A549 (cell line): ENCODE results near the gene ARPC1A. TPM values are rescaled to one million over a fixed set of nuclear protein-coding genes. Genes with fewer than 3 reads are reported as not detected.

Experiments used
- ATAC-seq, 2 experiments: fragments of 200-7000 bp in 1 of 2; fragments of >200 bp in 1 of 2; cut with Nextera tagmentation in 1 of 2; cut with Tn5 transposase in 1 of 2; 3 replicates each; pipeline versions ENCODE4 v1.8.0 to v1.9.1; 2018 to 2020; ENCODE audit warnings: mild to moderate bottlenecking in 1 of 2, moderate library complexity in 1 of 2
- CTCF ChIA-PET: fragments of 300-600 bp; sonication (Branson Sonifier 250); formaldehyde crosslinking; extraction: SDS; loops from one replicate; lab custom pipeline; 2021; ENCODE audit warnings: antibody characterized with exemption, inconsistent platforms; lab: Yijun Ruan, JAX
- POLR2A ChIA-PET: fragments of 350-600 bp; formaldehyde crosslinking; extraction: SDS; loops from one replicate; lab custom pipeline; 2021; ENCODE audit warnings: antibody characterized with exemption, inconsistent platforms; lab: Yijun Ruan, JAX
- DNase-seq, 2 experiments: peaks; one replicate each; pipeline versions ENCODE4 v3.0.0 to v3.0.0-alpha.2; 2011 to 2016; ENCODE audit warnings: low read depth in 1 of 2, low spot score in 1 of 2
- FAIRE-seq: peaks from 2 replicates; lab custom pipeline; 2011; peaks lifted over from hg19 to GRCh38; lab: Jason Lieb, UNC
- H3K27ac ChIP-seq, 2 experiments: fragments of >200 bp; sonication (Bioruptor Twin); formaldehyde crosslinking; 3 replicates each; pipeline ENCODE4 v1.5.1; 2016 to 2017
- H3K4me1 ChIP-seq: fragments of >200 bp; sonication (Bioruptor Twin); formaldehyde crosslinking; 3 replicates; pipeline ENCODE4 v1.6.1; 2016
- H3K4me2 ChIP-seq: fragments of >200 bp; sonication (Bioruptor Twin); formaldehyde crosslinking; 3 replicates; pipeline ENCODE4 v1.6.1; 2016
- H3K4me3 ChIP-seq: fragments of >200 bp; sonication (Bioruptor Twin); formaldehyde crosslinking; 3 replicates; pipeline ENCODE4 v1.5.1; 2016
- H3K9me3 ChIP-seq: fragments of >200 bp; sonication (Bioruptor Twin); formaldehyde crosslinking; 3 replicates; pipeline ENCODE4 v1.6.1; 2016
- CHD4 ChIP-seq: fragments of 200-600 bp; sonication (generic); IDR thresholded peaks from 2 replicates; pipeline ENCODE4 v1.6.1; 2016; ENCODE audit warnings: antibody characterized with exemption, mild to moderate bottlenecking, borderline replicate concordance
- E2F6 ChIP-seq: IDR thresholded peaks from 2 replicates; pipeline ENCODE4 v1.6.1; 2012; ENCODE audit warnings: low read depth, borderline replicate concordance
- EHMT2 ChIP-seq: fragments of 200-600 bp; sonication (generic); IDR thresholded peaks from 2 replicates; pipeline ENCODE4 v1.6.1; 2016; ENCODE audit warnings: antibody characterized with exemption, low read depth, mild to moderate bottlenecking, moderate library complexity
- ELK1 ChIP-seq: fragments of 150-350 bp; IDR thresholded peaks from 2 replicates; pipeline ENCODE4 v1.6.1; 2014; ENCODE audit warnings: low read depth, mild to moderate bottlenecking, low read length
- ESRRA ChIP-seq: fragments of 150-350 bp; IDR thresholded peaks from 2 replicates; pipeline ENCODE4 v1.6.1; 2014; ENCODE audit warnings: mild to moderate bottlenecking, low read length, borderline replicate concordance
- HDAC2 ChIP-seq: fragments of 200-600 bp; sonication (generic); IDR thresholded peaks from 2 replicates; pipeline ENCODE4 v1.6.1; 2016
- HES2 ChIP-seq: fragments of >200 bp; sonication (Bioruptor Twin); formaldehyde crosslinking; IDR thresholded peaks from 2 replicates; pipeline ENCODE4 v1.6.1; 2016
- HEYL ChIP-seq: fragments of 250-450 bp; sonication (Bioruptor Pico); IDR thresholded peaks from 2 replicates; pipeline ENCODE4 v1.8.0; 2021; ENCODE audit warnings: mild to moderate bottlenecking, moderate library complexity
- HOXB5 ChIP-seq: fragments of 250-450 bp; sonication (Bioruptor Pico); IDR thresholded peaks from 2 replicates; pipeline ENCODE4 v1.5.0; 2020; ENCODE audit warnings: mild to moderate bottlenecking, moderate library complexity
- JUN ChIP-seq, 2 experiments: fragments of >200 bp; sonication (Bioruptor Twin); formaldehyde crosslinking; IDR thresholded peaks; 2 replicates in 1 of 2; 3 replicates in 1 of 2; pipeline ENCODE4 v1.6.1; 2016 to 2017
- JUNB ChIP-seq: fragments of >200 bp; sonication (Bioruptor Twin); formaldehyde crosslinking; IDR thresholded peaks from 2 replicates; pipeline ENCODE4 v1.6.1; 2016
- KDM5A ChIP-seq: fragments of 200-600 bp; sonication (generic); IDR thresholded peaks from 2 replicates; pipeline ENCODE4 v1.6.1; 2016; ENCODE audit warnings: antibody characterized with exemption, mild to moderate bottlenecking
- MAFK ChIP-seq: fragments of 450-650 bp; IDR thresholded peaks from 2 replicates; pipeline ENCODE4 v1.6.1; 2014; ENCODE audit not compliant: partially characterized antibody
- MAZ ChIP-seq: fragments of 150-350 bp; IDR thresholded peaks from 2 replicates; pipeline ENCODE4 v1.6.1; 2014; ENCODE audit warnings: antibody characterized with exemption, low read depth, low read length, borderline replicate concordance
- MYC ChIP-seq: IDR thresholded peaks from 2 replicates; pipeline ENCODE4 v1.6.1; 2012; ENCODE audit warnings: mild to moderate bottlenecking, inconsistent platforms, low read length, improper control_type of control experiment, borderline replicate concordance
- POLR2A ChIP-seq: IDR thresholded peaks from 2 replicates; pipeline ENCODE4 v1.6.1; 2012; ENCODE audit warnings: mild to moderate bottlenecking, low read length
- POLR2AphosphoS2 ChIP-seq: conservative IDR thresholded peaks from 2 replicates; pipeline ENCODE4 v1.6.1; 2012; ENCODE audit warnings: low read length, improper control_type of control experiment, inconsistent platforms
- RAD21 ChIP-seq, 2 experiments: fragments of >200 bp in 1 of 2; sonication (Bioruptor Twin) in 1 of 2; formaldehyde crosslinking in 1 of 2; IDR thresholded peaks in 1 of 2; conservative IDR thresholded peaks in 1 of 2; 2 replicates in 1 of 2; 3 replicates in 1 of 2; pipeline ENCODE4 v1.6.1; 2012 to 2018; ENCODE audit warnings: inconsistent platforms in 1 of 2
- RARB ChIP-seq: fragments of 250-450 bp; sonication (Bioruptor Pico); IDR thresholded peaks from 2 replicates; pipeline ENCODE4 v1.8.0; 2021; ENCODE audit warnings: mild to moderate bottlenecking, moderate library complexity
- RCOR1 ChIP-seq: fragments of 150-350 bp; IDR thresholded peaks from 2 replicates; pipeline ENCODE4 v1.6.1; 2014; ENCODE audit warnings: antibody characterized with exemption, low read length, low read depth
- RFX5 ChIP-seq: fragments of 450-650 bp; IDR thresholded peaks from 2 replicates; pipeline ENCODE4 v1.7.1; 2014; ENCODE audit warnings: antibody characterized with exemption, mild to moderate bottlenecking, moderate library complexity
- SMC3 ChIP-seq: fragments of >200 bp; sonication (Bioruptor Twin); formaldehyde crosslinking; IDR thresholded peaks from 3 replicates; pipeline ENCODE4 v1.6.1; 2018; ENCODE audit warnings: inconsistent platforms
- TFCP2L1 ChIP-seq: fragments of 250-450 bp; sonication (Bioruptor Pico); IDR thresholded peaks from 2 replicates; pipeline ENCODE4 v1.5.0; 2021; ENCODE audit warnings: mild to moderate bottlenecking
- USF2 ChIP-seq: fragments of 450-650 bp; IDR thresholded peaks from 2 replicates; pipeline ENCODE4 v1.6.1; 2014; ENCODE audit warnings: antibody characterized with exemption
- WGBS: methylation state at CpG from one replicate; pipeline ENCODE4 v1.1.6; 2017; ENCODE audit errors: missing lambda C conversion rate; 5-methylcytosine and 5-hydroxymethylcytosine counted together
- polyA plus RNA-seq, 4 experiments: library from polyadenylated mRNA; depleted of rRNA in 3 of 4; stranded (reverse); fragments of >200 nt; fragmentation: RNase III in 1 of 4; extraction: RNeasy Plus Mini Kit Qiagen cat#74134 plus additional on column Dnase treatment in 1 of 4; gene quantifications; 2 replicates in 3 of 4; 3 replicates in 1 of 4; pipeline ENCODE4 v1.2.3, GENCODE V29; 2011 to 2017

The ARPC1A gene
- polyA plus RNA-seq, 2 of the 4 experiments (the other 2 are of a cell fraction): 116 to 120 TPM

DNA sequence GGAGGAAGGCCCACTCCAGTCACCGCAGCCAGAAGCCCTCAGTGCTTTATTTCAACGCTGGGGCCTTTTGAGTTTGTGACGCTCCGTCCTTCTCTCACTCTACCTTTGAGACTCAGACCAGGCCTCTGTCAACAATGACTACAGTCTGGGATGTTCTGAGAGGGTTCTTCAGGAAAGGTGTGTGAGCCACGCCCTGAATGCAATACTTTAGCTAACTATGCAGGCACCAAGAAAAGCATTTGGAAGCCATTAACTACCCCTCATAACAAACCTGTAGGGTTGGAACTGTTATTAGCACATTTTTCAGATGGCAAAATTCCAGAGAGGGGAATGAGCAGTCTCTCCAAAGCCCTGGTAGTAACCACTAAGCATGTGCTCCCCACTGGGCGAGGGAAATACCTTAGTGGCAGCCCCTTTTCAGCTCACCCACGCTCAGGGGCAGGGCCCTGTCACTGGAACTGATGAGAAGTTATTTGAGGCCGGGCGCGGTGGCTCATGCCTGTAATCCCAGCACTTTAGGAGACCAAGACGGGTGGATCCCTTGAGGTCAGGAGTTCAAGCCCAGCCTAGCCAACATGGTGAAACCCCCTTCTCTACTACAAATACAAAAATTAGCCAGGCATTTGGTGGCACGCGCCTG is 43.2 kb downstream of the ARPC1A start:
- FAIRE-seq: no peak
- no peak for ATAC-seq
- POLR2A ChIA-PET: interaction anchor here (0.7 kb wide), 1 partner anchor 488 kb away, joined by 3 read pairs; no protein-coding TSS in a partner anchor
- no peak for DNase-seq
- CTCF ChIA-PET: interaction anchor here (1.1 to 1.3 kb wide), 3 partner anchors 9 to 19 kb away, joined by 3 to 5 read pairs (median 4); no protein-coding TSS in a partner anchor
- TF ChIP-seq USF2 (no peak), HES2 (no peak), SMC3 (no peak)
- Histone ChIP-seq H3K27ac (no peak overlapping the region), H3K4me1 (peaks cover 8% of the 10 kb centered on the region; the same call in 1 of the 3 replicates), H3K4me3 (no peak overlapping the region), H3K4me2 (no peak overlapping the region), H3K9me3 (no peaks in the 10 kb centered on the region)
- 92% methylated on average over 13 of the region's 13 CpGs for WGBS

DNA sequence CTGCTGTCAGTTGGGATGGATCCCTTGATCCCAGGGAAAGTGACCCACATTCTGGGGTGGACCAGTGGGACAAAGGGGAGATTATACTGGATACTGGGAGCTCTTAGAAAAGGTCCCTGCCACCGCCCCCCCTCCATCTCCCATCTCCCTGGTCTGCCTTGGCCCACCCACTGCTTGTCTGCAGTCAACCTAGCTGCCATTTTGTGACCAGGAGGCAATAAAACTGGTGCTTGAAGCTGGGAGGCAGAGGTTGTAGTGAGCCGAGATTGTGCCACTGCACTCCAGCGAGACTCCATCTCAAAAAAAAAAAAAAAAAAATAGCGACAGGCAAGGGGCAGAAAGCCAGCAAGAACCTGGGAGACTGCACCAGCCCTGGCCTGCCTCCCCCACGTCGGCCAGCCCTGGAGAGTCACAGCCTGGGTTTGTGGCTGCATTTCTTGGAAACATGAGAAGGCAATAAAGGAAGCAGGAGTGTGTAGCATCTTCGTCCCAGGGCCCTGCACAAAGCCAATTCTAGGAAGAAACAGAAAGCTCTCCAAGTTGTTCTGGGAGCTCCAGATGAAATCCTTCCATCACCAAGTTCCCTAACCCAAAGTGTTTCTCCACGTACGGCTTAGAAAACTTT is 44.2 kb downstream of the ARPC1A start:
- POLR2A ChIA-PET: no interaction called here
- no peak for FAIRE-seq
- TF ChIP-seq MAFK (no peak), RAD21 (conservative IDR thresholded peaks at IDR 0.05 in 1 of 2, IDR thresholded peaks at IDR 0.05 in 1 of 2) (no peak), HOXB5 (CRISPR knock-in tag) (no peak), JUN (IDR thresholded peaks at IDR 0.05) (no peak), MYC (no peak), POLR2A (no peak), KDM5A (no peak), JUNB (no peak), E2F6 (no peak), RCOR1 (no peak), ELK1 (no peak), CHD4 (no peak), RARB (no peak), EHMT2 (no peak), TFCP2L1 (no peak)
- TF ChIP-seq, all 56 proteins: peak for 0
- DNase-seq (no peak), ATAC-seq (no peak)
- 83% methylated on average over 9 of the region's 9 CpGs for WGBS
- CTCF ChIA-PET: interaction anchor here (0.8 to 1.3 kb wide), 4 partner anchors 10 to 330 kb away, joined by 3 to 5 read pairs (median 4); no protein-coding TSS in a partner anchor
- Histone ChIP-seq H3K4me1 (peaks cover 8% of the 10 kb centered on the region; the same call in 1 of the 3 replicates), H3K4me3 (no peak overlapping the region), H3K27ac (no peak overlapping the region), H3K9me3 (no peaks in the 10 kb centered on the region), H3K4me2 (no peak overlapping the region)

GRCh38 chr7:99371376-99371920 is 45.8 kb downstream of the ARPC1A start:
- peaks cover 18% of the 10 kb centered on the region for H3K4me1 ChIP-seq
- no peaks in the 10 kb centered on the region for H3K9me3 ChIP-seq
- DNase-seq (no peak), ATAC-seq (no peak), FAIRE-seq (no peak)
- H3K4me2 ChIP-seq: no peak overlapping the region
- H3K27ac ChIP-seq: no peak overlapping the region
- WGBS: 64% methylated on average over 11 of the region's 11 CpGs
- CTCF ChIA-PET: interaction anchor here (0.7 to 1.1 kb wide), 6 partner anchors 16 to 530 kb away, joined by 3 to 7 read pairs (median 3); no protein-coding TSS in a partner anchor
- H3K4me3 ChIP-seq: no peak overlapping the region
- POLR2A ChIA-PET: no interaction called here
- TF ChIP-seq ESRRA (no peak), KDM5A (no peak), RAD21 (conservative IDR thresholded peaks at IDR 0.05 in 1 of 2, IDR thresholded peaks at IDR 0.05 in 1 of 2) (no peak), RCOR1 (no peak), HDAC2 (no peak), MAZ (no peak), POLR2AphosphoS2 (no peak), RFX5 (no peak), HEYL (CRISPR knock-in tag) (no peak)
